ENCODE data around the gene TAF11L2.
"Not testable (repeated sequence)": the region's sequence is repeated elsewhere in the genome, so short reads cannot be mapped to it uniquely, and the experiment has no call there.

DNA sequence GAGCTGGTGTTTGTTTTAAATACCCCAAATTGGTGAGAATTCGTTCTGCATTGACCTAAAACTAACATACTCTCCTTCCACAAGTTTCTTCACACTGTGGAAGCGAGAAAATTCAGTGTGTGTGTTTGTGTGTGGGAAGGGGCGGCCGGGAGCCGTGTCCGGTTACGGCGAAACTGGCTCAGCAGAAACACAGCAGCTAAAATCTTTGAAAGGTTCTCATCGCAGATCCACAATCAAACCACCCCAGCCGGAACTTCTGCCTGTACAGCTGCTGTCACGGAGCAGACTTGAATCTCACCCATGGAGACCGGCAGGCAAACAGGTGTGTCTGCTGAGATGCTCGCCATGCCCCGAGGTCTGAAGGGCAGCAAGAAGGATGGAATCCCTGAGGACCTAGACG, 23.5 kb downstream of the TAF11L2 start, which contains the start of gene TAF11L4:
- TF ChIP-seq, protein P1, sequence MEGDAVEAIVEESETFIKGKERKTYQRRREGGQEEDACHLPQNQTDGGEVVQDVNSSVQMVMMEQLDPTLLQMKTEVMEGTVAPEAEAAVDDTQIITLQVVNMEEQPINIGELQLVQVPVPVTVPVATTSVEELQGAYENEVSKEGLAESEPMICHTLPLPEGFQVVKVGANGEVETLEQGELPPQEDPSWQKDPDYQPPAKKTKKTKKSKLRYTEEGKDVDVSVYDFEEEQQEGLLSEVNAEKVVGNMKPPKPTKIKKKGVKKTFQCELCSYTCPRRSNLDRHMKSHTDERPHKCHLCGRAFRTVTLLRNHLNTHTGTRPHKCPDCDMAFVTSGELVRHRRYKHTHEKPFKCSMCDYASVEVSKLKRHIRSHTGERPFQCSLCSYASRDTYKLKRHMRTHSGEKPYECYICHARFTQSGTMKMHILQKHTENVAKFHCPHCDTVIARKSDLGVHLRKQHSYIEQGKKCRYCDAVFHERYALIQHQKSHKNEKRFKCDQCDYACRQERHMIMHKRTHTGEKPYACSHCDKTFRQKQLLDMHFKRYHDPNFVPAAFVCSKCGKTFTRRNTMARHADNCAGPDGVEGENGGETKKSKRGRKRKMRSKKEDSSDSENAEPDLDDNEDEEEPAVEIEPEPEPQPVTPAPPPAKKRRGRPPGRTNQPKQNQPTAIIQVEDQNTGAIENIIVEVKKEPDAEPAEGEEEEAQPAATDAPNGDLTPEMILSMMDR (conservative IDR thresholded peaks at IDR 0.05) = not testable (repeated sequence)
- TF ChIP-seq ZFX (IDR thresholded peaks at IDR 0.05) = not testable (repeated sequence)

Data from C4-2B (cell line).